ENCODE results near the gene CRMP1.
"Not testable (repeated sequence)": the region's sequence is repeated elsewhere in the genome, so short reads cannot be mapped to it uniquely, and the experiment has no call there.

CRMP1 gene

GRCh38 chr4:5816101-5816500, 76.8 kb downstream of the CRMP1 start:
- no peak overlapping the region for H3K4me3 Mint-ChIP-seq
- CTCF ChIA-PET = no interaction called here
- H3K9me3 Mint-ChIP-seq = no peaks in the 10 kb centered on the region
- no peaks in the 10 kb centered on the region for H3K36me3 Mint-ChIP-seq
- H3K4me1 Mint-ChIP-seq = no peaks in the 10 kb centered on the region
- DNase-seq = no peak
- no peaks in the 10 kb centered on the region for H3K27me3 Mint-ChIP-seq
- no peak overlapping the region for H3K27ac Mint-ChIP-seq

- Mint-ChIP-seq H3K27me3 (no peaks in the 10 kb centered on the region), H3K36me3 (no peaks in the 10 kb centered on the region), H3K9me3 (no peaks in the 10 kb centered on the region), H3K4me3 (no peak overlapping the region), H3K4me1 (no peaks in the 10 kb centered on the region), H3K27ac (no peak overlapping the region)
- CTCF ChIA-PET = no interaction called here
- DNase-seq = no peak
Measured at GRCh38 chr4:5815641-5816040, 77.2 kb downstream of the CRMP1 start.

- CTCF ChIA-PET = no interaction called here
Measured at GRCh38 chr4:5814421-5814820, 78.5 kb downstream of the CRMP1 start.

GRCh38 chr4:5813882-5814255, 79.0 kb downstream of the CRMP1 start:
- no peaks in the 10 kb centered on the region for H3K4me1 Mint-ChIP-seq
- H3K9me3 Mint-ChIP-seq = no peaks in the 10 kb centered on the region
- no peaks in the 10 kb centered on the region for H3K27me3 Mint-ChIP-seq
- H3K27ac Mint-ChIP-seq = no peak overlapping the region
- no peak overlapping the region for H3K4me3 Mint-ChIP-seq
- no peak for DNase-seq
- CTCF ChIA-PET = interaction anchor here (1.1 kb wide), 1 partner anchor 21 kb away, joined by 3 read pairs; no protein-coding TSS in a partner anchor
- H3K36me3 Mint-ChIP-seq = no peaks in the 10 kb centered on the region

More at GRCh38 chr4:5814421-5814820, 78.5 kb downstream of the CRMP1 start:
- Mint-ChIP-seq H3K9me3 (no peaks in the 10 kb centered on the region), H3K27ac (no peak overlapping the region), H3K4me3 (no peak overlapping the region), H3K36me3 (no peaks in the 10 kb centered on the region), H3K27me3 (no peaks in the 10 kb centered on the region), H3K4me1 (no peaks in the 10 kb centered on the region)
- DNase-seq = no peak

GRCh38 chr4:5812506-5813229, 80.2 kb downstream of the CRMP1 start:
- Mint-ChIP-seq H3K27ac (no peak overlapping the region), H3K4me3 (no peak overlapping the region), H3K9me3 (no peaks in the 10 kb centered on the region), H3K27me3 (no peaks in the 10 kb centered on the region), H3K36me3 (no peaks in the 10 kb centered on the region), H3K4me1 (no peaks in the 10 kb centered on the region)
- DNase-seq = no peak
- CTCF ChIA-PET = interaction anchor here (0.7 to 1.1 kb wide), 4 partner anchors 12 to 24 kb away, joined by 3 to 5 read pairs (median 4); no protein-coding TSS in a partner anchor

- CTCF ChIA-PET = interaction anchor here (0.7 kb wide), 2 partner anchors 19 to 25 kb away, joined by 4 to 5 read pairs; no protein-coding TSS in a partner anchor
- H3K9me3 Mint-ChIP-seq, H3K4me1 Mint-ChIP-seq, H3K27ac Mint-ChIP-seq, H3K4me3 Mint-ChIP-seq, H3K27me3 Mint-ChIP-seq, H3K36me3 Mint-ChIP-seq, DNase-seq: not testable (repeated sequence)
Measured at GRCh38 chr4:5812057-5812456, 80.8 kb downstream of the CRMP1 start.

- no peaks in the 10 kb centered on the region for H3K36me3 Mint-ChIP-seq
- no peak overlapping the region for H3K4me3 Mint-ChIP-seq
- H3K9me3 Mint-ChIP-seq = no peaks in the 10 kb centered on the region
- no peak overlapping the region for H3K27ac Mint-ChIP-seq
- no peaks in the 10 kb centered on the region for H3K27me3 Mint-ChIP-seq
- CTCF ChIA-PET = no interaction called here
- DNase-seq = no peak
- no peaks in the 10 kb centered on the region for H3K4me1 Mint-ChIP-seq
Measured at GRCh38 chr4:5810770-5811430, 82.0 kb downstream of the CRMP1 start.

GRCh38 chr4:5810151-5810550, 82.7 kb downstream of the CRMP1 start:
- Mint-ChIP-seq H3K4me3 (no peak overlapping the region), H3K9me3 (no peaks in the 10 kb centered on the region), H3K4me1 (no peaks in the 10 kb centered on the region), H3K27me3 (no peaks in the 10 kb centered on the region), H3K27ac (no peak overlapping the region), H3K36me3 (no peaks in the 10 kb centered on the region)
- DNase-seq = no peak
- CTCF ChIA-PET = no interaction called here

GRCh38 chr4:5809216-5809776, 83.6 kb downstream of the CRMP1 start:
- Mint-ChIP-seq H3K27ac (no peak overlapping the region), H3K9me3 (no peaks in the 10 kb centered on the region), H3K4me1 (no peaks in the 10 kb centered on the region), H3K27me3 (no peaks in the 10 kb centered on the region), H3K4me3 (no peak overlapping the region), H3K36me3 (no peaks in the 10 kb centered on the region)
- DNase-seq = no peak
- CTCF ChIA-PET = no interaction called here

GRCh38 chr4:5808081-5808741, 84.7 kb downstream of the CRMP1 start:
- H3K9me3 Mint-ChIP-seq = no peaks in the 10 kb centered on the region
- CTCF ChIA-PET = no interaction called here
- no peaks in the 10 kb centered on the region for H3K36me3 Mint-ChIP-seq
- no peak for DNase-seq
- no peaks in the 10 kb centered on the region for H3K4me1 Mint-ChIP-seq
- no peak overlapping the region for H3K4me3 Mint-ChIP-seq
- no peak overlapping the region for H3K27ac Mint-ChIP-seq
- H3K27me3 Mint-ChIP-seq = no peaks in the 10 kb centered on the region

- Mint-ChIP-seq H3K9me3 (no peaks in the 10 kb centered on the region), H3K27ac (no peak overlapping the region), H3K27me3 (no peaks in the 10 kb centered on the region), H3K36me3 (no peaks in the 10 kb centered on the region), H3K4me1 (no peaks in the 10 kb centered on the region), H3K4me3 (no peak overlapping the region)
- CTCF ChIA-PET = no interaction called here
- DNase-seq = no peak
Measured at GRCh38 chr4:5805270-5805669, 87.6 kb downstream of the CRMP1 start.

GRCh38 chr4:5804656-5805055, 88.2 kb downstream of the CRMP1 start:
- H3K9me3 Mint-ChIP-seq = no peaks in the 10 kb centered on the region
- no peak for DNase-seq
- H3K27me3 Mint-ChIP-seq = no peaks in the 10 kb centered on the region
- H3K4me3 Mint-ChIP-seq = no peak overlapping the region
- H3K4me1 Mint-ChIP-seq = no peaks in the 10 kb centered on the region
- no peak overlapping the region for H3K27ac Mint-ChIP-seq
- CTCF ChIA-PET = no interaction called here
- H3K36me3 Mint-ChIP-seq = no peaks in the 10 kb centered on the region

- H3K4me3 Mint-ChIP-seq = no peak overlapping the region
- no peaks in the 10 kb centered on the region for H3K36me3 Mint-ChIP-seq
- H3K4me1 Mint-ChIP-seq = no peaks in the 10 kb centered on the region
- no peak overlapping the region for H3K27ac Mint-ChIP-seq
- CTCF ChIA-PET = no interaction called here
- DNase-seq = no peak
- no peaks in the 10 kb centered on the region for H3K27me3 Mint-ChIP-seq
- H3K9me3 Mint-ChIP-seq = no peaks in the 10 kb centered on the region
Measured at GRCh38 chr4:5802565-5802964, 90.3 kb downstream of the CRMP1 start.

GRCh38 chr4:5801696-5802095, 91.2 kb downstream of the CRMP1 start:
- Mint-ChIP-seq H3K27ac (no peak overlapping the region), H3K4me3 (no peak overlapping the region), H3K9me3 (no peaks in the 10 kb centered on the region), H3K36me3 (no peaks in the 10 kb centered on the region), H3K4me1 (no peaks in the 10 kb centered on the region), H3K27me3 (no peaks in the 10 kb centered on the region)
- DNase-seq = no peak
- CTCF ChIA-PET = no interaction called here
